Neural cell (in vitro differentiated cells): ENCODE data around the gene MAN2A2.

ENCODE experiments used
- CTCF ChIP-seq: fragments of 450-650 bp; IDR thresholded peaks from 2 replicates; pipeline ENCODE4 v1.5.1; 2014; ENCODE audit warnings: antibody characterized with exemption, mild to moderate bottlenecking, moderate library complexity; ENCODE audit not compliant: poor library complexity, severe bottlenecking
- EP300 ChIP-seq: fragments of 450-650 bp; conservative IDR thresholded peaks from 2 replicates; pipeline ENCODE4 v1.6.1; 2014; ENCODE audit warnings: antibody characterized with exemption, mild to moderate bottlenecking, moderate library complexity; ENCODE audit not compliant: poor library complexity, severe bottlenecking
- POLR2AphosphoS5 ChIP-seq: IDR thresholded peaks from 2 replicates; pipeline ENCODE4 v1.6.1; 2012
- RAD21 ChIP-seq: fragments of 450-650 bp; conservative IDR thresholded peaks from 2 replicates; pipeline ENCODE4 v1.6.1; 2014; ENCODE audit warnings: antibody characterized with exemption, mild to moderate bottlenecking, moderate library complexity

- TF ChIP-seq CTCF (no peak), RAD21 (no peak), EP300 (no peak), POLR2AphosphoS5 (no peak)
Measured at GRCh38 chr15:90877315-90877714, 25.8 kb upstream of the MAN2A2 start.
